ENCODE results near the gene DNAJC22.
"Not testable (repeated sequence)": the region's sequence is repeated elsewhere in the genome, so short reads cannot be mapped to it uniquely, and the experiment has no call there.

DNAJC22 gene

GRCh38 chr12:49331380-49332222, 15.1 kb upstream of the DNAJC22 start:
- no peak for DNase-seq

GRCh38 chr12:49332441-49332861, 14.2 kb upstream of the DNAJC22 start:
- DNase-seq: no peak

GRCh38 chr12:49332891-49333371, 13.8 kb upstream of the DNAJC22 start:
- no peak for DNase-seq

- DNase-seq: not testable (repeated sequence)
Measured at GRCh38 chr12:49333778-49334177, 12.9 kb upstream of the DNAJC22 start.

- DNase-seq: no peak
Measured at GRCh38 chr12:49334226-49334625, 12.5 kb upstream of the DNAJC22 start.

GRCh38 chr12:49334681-49335080, 12.0 kb upstream of the DNAJC22 start:
- no peak for DNase-seq

- DNase-seq: no peak
Measured at GRCh38 chr12:49335118-49335954, 11.4 kb upstream of the DNAJC22 start.

GRCh38 chr12:49335955-49336644, 10.6 kb upstream of the DNAJC22 start:
- DNase-seq: no peak

GRCh38 chr12:49336645-49337584, 9.8 kb upstream of the DNAJC22 start, which contains the start of gene C1QL4:
Gene C1QL4 (minus strand): TSS chr12:49337188. CDS start chr12:49336477, 711 bp downstream.
- peak; percentile 62 for DNase-seq

- no peak for DNase-seq
Measured at GRCh38 chr12:49338830-49339463, 7.7 kb upstream of the DNAJC22 start.

- no peak for DNase-seq
Measured at GRCh38 chr12:49339464-49339861, 7.2 kb upstream of the DNAJC22 start.

GRCh38 chr12:49340095-49340870, 6.4 kb upstream of the DNAJC22 start:
- no peak for DNase-seq

- DNase-seq: no peak
Measured at GRCh38 chr12:49340971-49341776, 5.5 kb upstream of the DNAJC22 start.

GRCh38 chr12:49341777-49342065, 5.0 kb upstream of the DNAJC22 start:
- DNase-seq: no peak

GRCh38 chr12:49342066-49342913, 4.4 kb upstream of the DNAJC22 start:
- peak; percentile 86 for DNase-seq

GRCh38 chr12:49342914-49343731, 3.6 kb upstream of the DNAJC22 start:
- peak; percentile 59 for DNase-seq

GRCh38 chr12:49344486-49345050, 2.1 kb upstream of the DNAJC22 start:
- DNase-seq: no peak
